ENCODE results near the gene METTL24. TPM values are rescaled to one million over a fixed set of nuclear protein-coding genes. Genes with fewer than 3 reads are reported as not detected.

METTL24 gene
- total and polyA plus RNA-seq, 3 donors from 2014 or later, result 3.5 to 6.3 (median 6.0) TPM

DNA sequence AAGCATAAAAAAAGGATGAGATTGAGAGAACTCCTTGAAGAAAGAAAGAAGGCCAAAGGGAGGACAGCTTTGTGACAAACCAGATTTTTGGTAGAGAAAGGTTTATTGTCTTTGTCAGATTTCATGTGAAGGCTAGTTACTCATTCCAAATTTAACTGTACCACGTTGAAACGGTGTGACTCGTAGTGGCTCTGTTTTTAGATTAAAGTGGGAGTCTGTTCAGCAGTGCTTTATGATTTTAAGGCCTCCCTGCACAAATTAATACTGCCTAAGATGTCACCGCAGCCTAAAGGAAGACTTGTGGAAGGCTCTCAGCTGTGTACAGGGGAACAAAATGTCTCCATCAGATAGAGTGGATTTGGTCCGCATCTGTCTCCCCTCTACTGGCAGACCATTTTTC lies 142.0 kb downstream of the METTL24 start:
- intact Hi-C loops (cut with DNase I; ENCODE audit: low total_unique reads), result no loop called here
- no peak for TF ChIP-seq CTCF (IDR thresholded peaks at IDR 0.05)
- TF ChIP-seq POLR2A (IDR thresholded peaks at IDR 0.05), result no peak
- no peaks in the 10 kb centered on the region for H3K4me1 ChIP-seq
- H3K27me3 ChIP-seq, result no peaks in the 10 kb centered on the region
- H3K4me3 ChIP-seq, result no peak overlapping the region
- H3K27ac ChIP-seq, result no peak overlapping the region
- WGBS, 2 donors, result 80 to 85% methylated on average over 5 of the region's 5 CpGs
- no peak for DNase-seq
- H3K36me3 ChIP-seq (ENCODE audit: low read depth, missing control alignments), result no peaks in the 10 kb centered on the region
- H3K9me3 ChIP-seq, result no peaks in the 10 kb centered on the region

DNA sequence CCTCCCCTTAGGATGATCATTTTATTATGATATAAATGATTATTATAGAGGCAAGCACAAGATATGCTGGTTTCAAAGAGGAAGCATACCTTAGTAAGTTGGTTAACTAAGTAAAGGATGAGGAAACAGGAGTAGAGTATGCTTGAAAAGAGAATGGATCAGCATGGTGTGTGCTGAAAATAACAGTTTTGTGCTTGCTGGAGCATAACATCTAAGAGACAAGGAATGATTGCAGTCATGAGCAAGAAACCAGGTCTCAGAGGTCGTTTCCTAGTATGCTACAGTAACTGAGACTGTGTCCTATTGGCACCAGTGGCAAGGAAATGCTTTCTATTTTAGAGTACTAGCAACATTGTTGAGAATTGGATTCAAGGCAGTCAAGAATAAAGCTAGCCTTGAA lies 143.8 kb downstream of the METTL24 start:
- TF ChIP-seq CTCF (IDR thresholded peaks at IDR 0.05) (no peak), POLR2A (IDR thresholded peaks at IDR 0.05) (no peak)
- no peaks in the 10 kb centered on the region for H3K36me3 ChIP-seq (ENCODE audit: low read depth, missing control alignments)
- no peak for DNase-seq
- 35 to 48% methylated on average over 1 of the region's 1 CpG for WGBS, 2 donors
- H3K27me3 ChIP-seq, result no peaks in the 10 kb centered on the region
- H3K27ac ChIP-seq, result no peak overlapping the region
- no peak overlapping the region for H3K4me3 ChIP-seq
- H3K9me3 ChIP-seq, result no peaks in the 10 kb centered on the region
- no peaks in the 10 kb centered on the region for H3K4me1 ChIP-seq
- intact Hi-C loops (cut with DNase I; ENCODE audit: low total_unique reads), result no loop called here

- no peak for DNase-seq
- Histone ChIP-seq H3K27ac (no peak overlapping the region), H3K27me3 (no peaks in the 10 kb centered on the region), H3K36me3 (ENCODE audit: low read depth, missing control alignments) (no peaks in the 10 kb centered on the region), H3K4me1 (no peaks in the 10 kb centered on the region), H3K4me3 (no peak overlapping the region), H3K9me3 (no peaks in the 10 kb centered on the region)
- WGBS, 2 donors, result 89 to 94% methylated on average over 1 of the region's 1 CpG
- intact Hi-C loops (cut with DNase I; ENCODE audit: low total_unique reads), result no loop called here
- no peak for TF ChIP-seq POLR2A (IDR thresholded peaks at IDR 0.05)
- TF ChIP-seq CTCF (IDR thresholded peaks at IDR 0.05), result no peak
Measured at GRCh38 chr6:110211753-110212152, 146.4 kb downstream of the METTL24 start.

DNA sequence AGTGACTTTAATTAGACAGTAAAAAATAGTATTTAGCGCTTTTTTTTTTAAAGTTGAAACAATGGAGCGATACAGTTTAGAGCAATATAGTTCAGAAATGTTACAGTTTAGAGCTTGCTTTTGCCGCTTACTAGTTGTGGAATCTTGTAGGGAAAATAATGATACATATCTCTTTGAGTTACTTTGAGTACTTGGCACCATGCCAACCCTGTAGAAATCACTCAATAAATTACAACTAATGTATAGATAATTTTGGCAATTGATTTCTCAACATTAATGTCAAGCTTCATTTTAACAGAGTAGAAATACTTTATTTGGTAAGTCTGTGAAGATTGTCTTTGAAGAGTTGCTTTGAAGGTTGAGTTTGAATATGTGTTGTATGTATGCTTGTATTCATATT lies 150.5 kb downstream of the METTL24 start:
- TF ChIP-seq POLR2A (IDR thresholded peaks at IDR 0.05) (no peak), CTCF (IDR thresholded peaks at IDR 0.05) (no peak)
- Histone ChIP-seq H3K9me3 (no peaks in the 10 kb centered on the region), H3K4me3 (no peak overlapping the region), H3K27ac (no peak overlapping the region), H3K4me1 (no peaks in the 10 kb centered on the region), H3K27me3 (no peaks in the 10 kb centered on the region), H3K36me3 (ENCODE audit: low read depth, missing control alignments) (no peaks in the 10 kb centered on the region)
- no peak for DNase-seq
- 66 to 70% methylated on average over 3 of the region's 3 CpGs for WGBS, 2 donors
- intact Hi-C loops (cut with DNase I; ENCODE audit: low total_unique reads), result no loop called here

GRCh38 chr6:110201151-110201884 lies 156.8 kb downstream of the METTL24 start:
- TF ChIP-seq POLR2A (IDR thresholded peaks at IDR 0.05) (no peak), CTCF (IDR thresholded peaks at IDR 0.05) (no peak)
- 73 to 77% methylated on average over 3 of the region's 3 CpGs for WGBS, 2 donors
- Histone ChIP-seq H3K27me3 (no peaks in the 10 kb centered on the region), H3K4me3 (no peak overlapping the region), H3K36me3 (ENCODE audit: low read depth, missing control alignments) (no peaks in the 10 kb centered on the region), H3K9me3 (no peaks in the 10 kb centered on the region), H3K27ac (no peak overlapping the region), H3K4me1 (no peaks in the 10 kb centered on the region)
- DNase-seq, result no peak
- intact Hi-C loops (cut with DNase I; ENCODE audit: low total_unique reads), result no loop called here
